K562 (cell line): ENCODE measurements around the gene ENTPD3. TPM values are rescaled to one million over a fixed set of nuclear protein-coding genes. Genes with fewer than 3 reads are reported as not detected.

Experiments
- CXXC5 ChIP-seq: fragments of 250-450 bp; sonication (Bioruptor Pico); IDR thresholded peaks from 2 replicates; pipeline ENCODE4 v1.8.0; 2022; ENCODE audit warnings: inconsistent platforms, mild to moderate bottlenecking, moderate library complexity
- FOXJ3 ChIP-seq: sonication (generic); formaldehyde crosslinking; IDR thresholded peaks from 2 replicates; pipeline ENCODE4 v1.4.0; 2020; ENCODE audit warnings: mild to moderate bottlenecking, missing genetic modification reagents
- FOXM1 ChIP-seq, 2 experiments: fragments of 450-650 bp in 1 of 2; sonication (generic) in 1 of 2; formaldehyde crosslinking in 1 of 2; IDR thresholded peaks; 2 replicates each; pipeline versions ENCODE4 v1.6.1 to v1.9.0; 2017 to 2022; ENCODE audit warnings: low read depth in 2 of 2, mild to moderate bottlenecking in 2 of 2, missing genetic modification reagents in 1 of 2, moderate library complexity in 1 of 2
- KAT2B ChIP-seq: IDR thresholded peaks from one replicate; pipeline ENCODE4 v1.6.1; 2012; ENCODE audit warnings: low read depth, mild to moderate bottlenecking, control low read depth, inconsistent platforms, low read length, moderate library complexity
- MEF2A ChIP-seq: IDR thresholded peaks from 2 replicates; pipeline ENCODE4 v1.6.1; 2011; ENCODE audit warnings: low read depth, mild to moderate bottlenecking, low read length, moderate library complexity; ENCODE audit not compliant: control insufficient read depth
- MYBL2 ChIP-seq, 2 experiments: fragments of 450-650 bp in 1 of 2; sonication (generic) in 1 of 2; formaldehyde crosslinking in 1 of 2; IDR thresholded peaks; 2 replicates each; pipeline versions ENCODE4 v1.6.1 to v1.8.1; 2017 to 2022; ENCODE audit warnings: borderline replicate concordance in 1 of 2, inconsistent platforms in 1 of 2, low read depth in 1 of 2, mild to moderate bottlenecking in 1 of 2, missing genetic modification reagents in 1 of 2, moderate library complexity in 1 of 2
- NEUROD1 ChIP-seq: fragments of 150-350 bp; IDR thresholded peaks from 2 replicates; pipeline ENCODE4 v1.6.1; 2014; ENCODE audit warnings: borderline replicate concordance, low read length, low read depth; ENCODE audit not compliant: partially characterized antibody
- RBM39 ChIP-seq: fragments of 200-400 bp; formaldehyde crosslinking; optimal IDR thresholded peaks from 2 replicates; pipeline ENCODE3; 2018; ENCODE audit warnings: low read depth, low read length
- TBP ChIP-seq: optimal IDR thresholded peaks from 2 replicates; pipeline ENCODE3; 2011; ENCODE audit warnings: low read depth, low read length, improper control_type of control experiment
- TCF7 ChIP-seq: sonication (generic); IDR thresholded peaks from 2 replicates; pipeline ENCODE4 v1.6.1; 2016; ENCODE audit warnings: antibody characterized with exemption, borderline replicate concordance
- XRCC3 ChIP-seq: fragments of 450-650 bp; IDR thresholded peaks from 2 replicates; pipeline ENCODE4 v1.6.1; 2017; ENCODE audit warnings: mild to moderate bottlenecking, moderate library complexity
- ZNF354B ChIP-seq: fragments of 250-450 bp; sonication (Bioruptor Pico); IDR thresholded peaks from 2 replicates; pipeline ENCODE4 v1.4.0; 2020
- ZNF766 ChIP-seq: fragments of 200-800 bp; sonication (Bioruptor generic); conservative IDR thresholded peaks from 2 replicates; pipeline ENCODE4 v1.6.1; 2016; ENCODE audit warnings: missing genetic modification characterization, missing compliant biosample characterization
- polyA plus RNA-seq, 8 experiments: library from polyadenylated mRNA; depleted of rRNA in 4 of 8; stranded (reverse) in 5 of 8; unstranded in 3 of 8; fragments of >200 nt; fragmentation: Nextera tagmentation in 2 of 8; fragmentation: Illumina TruSeq in 1 of 8; extraction: Ambion mirVana in 2 of 8; extraction: Trizol in 1 of 8; gene quantifications; 2 replicates each; pipeline versions ENCODE4 v1.2.1 to v1.2.3, GENCODE V29; 2011 to 2014; ENCODE audit warnings: inconsistent platforms in 1 of 8, missing spikeins in 1 of 8
- total RNA-seq, 7 experiments: library from RNA; depleted of rRNA in 6 of 7; stranded (reverse); fragments of >200 nt in 6 of 7; fragmentation: Illumina TruSeq in 2 of 7; extraction: Trizol in 2 of 7; gene quantifications; 2 replicates each; pipeline versions ENCODE4 v1.2.1 to v1.2.3, GENCODE V29; 2011 to 2021; ENCODE audit warnings: low replicate concordance in 1 of 7
- TF ChIP-seq, protein P1 (sequence below): sonication (generic); formaldehyde crosslinking; IDR thresholded peaks from 2 replicates; pipeline ENCODE4 v1.8.0; 2023; ENCODE audit warnings: missing genetic modification reagents, mild to moderate bottlenecking, borderline replicate concordance
- TF ChIP-seq, protein P2 (sequence below): sonication (generic); formaldehyde crosslinking; IDR thresholded peaks from 2 replicates; pipeline ENCODE4 v1.8.0; 2022; ENCODE audit warnings: mild to moderate bottlenecking, missing genetic modification reagents

Gene ENTPD3
- total and polyA plus RNA-seq, 9 of the 15 experiments (the other 6 are each of a cell fraction or from before 2014, with no cell fraction given), result 0.23 to 2.1 (median 0.58) TPM

DNA sequence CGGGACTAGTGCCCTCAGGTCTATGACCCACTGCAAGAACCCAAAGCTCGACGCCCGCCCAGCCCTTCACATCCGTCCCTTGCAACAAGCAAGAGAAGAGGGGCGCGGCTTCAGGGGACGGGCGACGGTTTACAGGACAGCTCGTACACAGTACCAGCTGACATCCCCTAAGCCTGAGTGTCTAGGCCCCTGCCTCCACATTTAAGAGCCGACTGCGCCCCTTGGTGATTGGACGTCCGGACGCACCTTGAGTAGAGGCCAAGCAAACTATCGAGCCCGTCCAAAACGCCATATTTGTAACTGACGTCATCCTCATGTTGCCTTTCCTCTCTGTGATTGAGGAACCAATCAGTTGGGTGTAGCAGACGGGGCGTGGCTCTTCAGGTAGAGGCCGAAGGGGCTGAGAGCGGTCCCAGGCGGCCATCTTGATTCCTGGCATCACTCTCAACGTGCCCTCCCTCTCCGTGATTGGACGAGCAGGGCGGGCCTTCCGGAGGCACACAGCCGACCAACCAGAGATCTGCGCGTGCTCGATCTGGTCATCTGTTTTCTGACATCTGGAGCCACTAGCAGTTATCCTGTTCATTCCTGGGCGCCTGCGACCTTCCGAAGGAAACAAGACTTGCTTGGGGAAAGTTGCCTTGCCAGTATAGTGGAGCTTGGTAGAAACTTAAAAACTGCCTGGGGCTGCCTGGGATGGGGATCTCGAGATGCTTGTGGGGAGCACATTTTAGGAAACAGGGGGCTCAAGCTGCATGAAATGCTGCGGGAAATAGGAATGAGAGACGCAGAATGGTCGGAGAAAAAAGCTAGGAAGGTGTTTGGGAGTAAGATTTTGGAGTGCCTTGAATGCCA, 66.1 kb downstream of the ENTPD3 start (continued):
- TF ChIP-seq TCF7 (no peak), ZNF354B (CRISPR knock-in tag) (peak; percentile 31; the same call in 1 of the 2 replicates), KAT2B (no peak), XRCC3 (no peak), NEUROD1 (peak; percentile 33), TBP (peak; percentile 78), MEF2A (no peak), FOXM1 (IDR thresholded peaks at IDR 0.05; ENCODE audit: low read depth) (no peak), FOXM1 (CRISPR knock-in tag; IDR thresholded peaks at IDR 0.05; ENCODE audit: low read depth) (peak; percentile 48; the same call in 1 of the 2 replicates), MYBL2 (IDR thresholded peaks at IDR 0.05; ENCODE audit: low read depth) (no peak; the same call in 1 of the 2 replicates), MYBL2 (CRISPR knock-in tag; IDR thresholded peaks at IDR 0.05; ENCODE audit: borderline replicate concordance) (no peak), FOXJ3 (CRISPR knock-in tag) (no peak), RBM39 (no peak), ZNF766 (no peak), CXXC5 (CRISPR knock-in tag) (peak; percentile 74)
- TF ChIP-seq, protein P1, sequence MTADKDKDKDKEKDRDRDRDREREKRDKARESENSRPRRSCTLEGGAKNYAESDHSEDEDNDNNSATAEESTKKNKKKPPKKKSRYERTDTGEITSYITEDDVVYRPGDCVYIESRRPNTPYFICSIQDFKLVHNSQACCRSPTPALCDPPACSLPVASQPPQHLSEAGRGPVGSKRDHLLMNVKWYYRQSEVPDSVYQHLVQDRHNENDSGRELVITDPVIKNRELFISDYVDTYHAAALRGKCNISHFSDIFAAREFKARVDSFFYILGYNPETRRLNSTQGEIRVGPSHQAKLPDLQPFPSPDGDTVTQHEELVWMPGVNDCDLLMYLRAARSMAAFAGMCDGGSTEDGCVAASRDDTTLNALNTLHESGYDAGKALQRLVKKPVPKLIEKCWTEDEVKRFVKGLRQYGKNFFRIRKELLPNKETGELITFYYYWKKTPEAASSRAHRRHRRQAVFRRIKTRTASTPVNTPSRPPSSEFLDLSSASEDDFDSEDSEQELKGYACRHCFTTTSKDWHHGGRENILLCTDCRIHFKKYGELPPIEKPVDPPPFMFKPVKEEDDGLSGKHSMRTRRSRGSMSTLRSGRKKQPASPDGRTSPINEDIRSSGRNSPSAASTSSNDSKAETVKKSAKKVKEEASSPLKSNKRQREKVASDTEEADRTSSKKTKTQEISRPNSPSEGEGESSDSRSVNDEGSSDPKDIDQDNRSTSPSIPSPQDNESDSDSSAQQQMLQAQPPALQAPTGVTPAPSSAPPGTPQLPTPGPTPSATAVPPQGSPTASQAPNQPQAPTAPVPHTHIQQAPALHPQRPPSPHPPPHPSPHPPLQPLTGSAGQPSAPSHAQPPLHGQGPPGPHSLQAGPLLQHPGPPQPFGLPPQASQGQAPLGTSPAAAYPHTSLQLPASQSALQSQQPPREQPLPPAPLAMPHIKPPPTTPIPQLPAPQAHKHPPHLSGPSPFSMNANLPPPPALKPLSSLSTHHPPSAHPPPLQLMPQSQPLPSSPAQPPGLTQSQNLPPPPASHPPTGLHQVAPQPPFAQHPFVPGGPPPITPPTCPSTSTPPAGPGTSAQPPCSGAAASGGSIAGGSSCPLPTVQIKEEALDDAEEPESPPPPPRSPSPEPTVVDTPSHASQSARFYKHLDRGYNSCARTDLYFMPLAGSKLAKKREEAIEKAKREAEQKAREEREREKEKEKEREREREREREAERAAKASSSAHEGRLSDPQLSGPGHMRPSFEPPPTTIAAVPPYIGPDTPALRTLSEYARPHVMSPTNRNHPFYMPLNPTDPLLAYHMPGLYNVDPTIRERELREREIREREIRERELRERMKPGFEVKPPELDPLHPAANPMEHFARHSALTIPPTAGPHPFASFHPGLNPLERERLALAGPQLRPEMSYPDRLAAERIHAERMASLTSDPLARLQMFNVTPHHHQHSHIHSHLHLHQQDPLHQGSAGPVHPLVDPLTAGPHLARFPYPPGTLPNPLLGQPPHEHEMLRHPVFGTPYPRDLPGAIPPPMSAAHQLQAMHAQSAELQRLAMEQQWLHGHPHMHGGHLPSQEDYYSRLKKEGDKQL (CRISPR knock-in tag), result no peak
- TF ChIP-seq, protein P2, sequence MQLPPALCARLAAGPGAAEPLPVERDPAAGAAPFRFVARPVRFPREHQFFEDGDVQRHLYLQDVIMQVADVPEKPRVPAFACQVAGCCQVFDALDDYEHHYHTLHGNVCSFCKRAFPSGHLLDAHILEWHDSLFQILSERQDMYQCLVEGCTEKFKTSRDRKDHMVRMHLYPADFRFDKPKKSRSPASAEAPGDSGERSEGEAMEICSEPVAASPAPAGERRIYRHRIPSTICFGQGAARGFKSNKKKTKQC (CRISPR knock-in tag), result peak; percentile 88
